ENCODE measurements around the gene SEC24D.
A peak's percentile ranks its signal among the peaks of the same experiment; 100 is the strongest.

The SEC24D gene

DNA sequence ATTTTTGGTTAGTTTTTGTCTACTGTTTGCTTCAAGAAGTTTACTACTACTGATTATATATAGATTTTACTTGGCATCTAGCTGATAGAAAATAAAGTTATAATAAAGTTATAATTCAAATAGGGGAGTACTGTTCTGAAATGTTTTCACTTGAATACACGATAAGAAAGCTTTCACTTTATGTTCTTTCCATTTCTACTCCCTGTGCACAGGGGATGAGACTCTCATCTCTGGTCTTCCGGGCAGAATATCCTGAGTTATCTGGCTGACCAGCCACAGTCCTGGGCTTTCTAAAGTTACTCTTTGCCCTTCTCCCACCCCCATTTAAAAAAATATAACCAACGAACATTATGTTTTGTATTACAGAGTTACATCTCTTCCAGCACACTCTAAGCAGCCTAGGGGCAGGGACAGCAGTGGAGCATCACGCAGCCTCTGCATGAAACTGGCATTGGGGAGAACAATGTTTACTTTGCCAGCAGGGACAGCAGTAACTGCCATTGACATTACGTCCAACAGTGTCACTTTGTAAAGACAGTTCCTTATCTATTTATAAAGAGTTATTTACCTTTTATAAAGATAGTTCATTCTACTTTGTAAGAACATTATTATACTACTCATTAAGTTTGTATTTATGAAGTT lies 86.5 kb downstream of the SEC24D start:
- no peak for DNase-seq

DNA sequence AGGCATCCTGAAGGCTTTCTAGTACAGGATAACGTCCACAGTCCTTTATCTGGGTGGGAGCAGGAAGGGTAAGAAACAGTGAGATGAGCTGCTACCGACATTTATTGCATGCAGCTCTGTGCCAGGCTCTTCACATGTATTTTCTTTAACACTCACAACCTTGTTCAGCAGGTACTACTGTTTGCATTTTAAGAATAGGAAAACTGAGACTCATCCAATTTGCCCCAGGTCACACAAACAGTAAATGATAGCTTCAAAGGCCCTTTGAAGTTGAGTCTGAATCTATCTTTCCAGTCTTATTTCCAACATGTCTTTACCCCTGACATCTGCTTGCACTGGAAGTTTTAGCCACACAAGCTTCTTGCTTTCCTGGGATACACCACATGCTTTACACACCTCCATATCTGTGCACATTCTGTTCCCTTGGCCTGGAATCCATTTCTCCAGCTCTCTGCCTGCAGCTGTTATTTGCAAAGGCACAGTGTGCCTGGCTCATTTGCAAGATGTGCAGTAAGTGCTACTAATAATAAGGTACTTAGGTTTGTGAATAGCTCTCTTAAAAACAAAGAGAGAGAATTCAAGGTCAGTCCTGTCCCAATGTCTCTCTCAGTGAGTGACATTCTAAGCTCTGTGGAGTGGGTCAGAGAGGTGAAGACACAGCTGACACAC lies 89.5 kb downstream of the SEC24D start:
- DNase-seq, result no peak

DNA sequence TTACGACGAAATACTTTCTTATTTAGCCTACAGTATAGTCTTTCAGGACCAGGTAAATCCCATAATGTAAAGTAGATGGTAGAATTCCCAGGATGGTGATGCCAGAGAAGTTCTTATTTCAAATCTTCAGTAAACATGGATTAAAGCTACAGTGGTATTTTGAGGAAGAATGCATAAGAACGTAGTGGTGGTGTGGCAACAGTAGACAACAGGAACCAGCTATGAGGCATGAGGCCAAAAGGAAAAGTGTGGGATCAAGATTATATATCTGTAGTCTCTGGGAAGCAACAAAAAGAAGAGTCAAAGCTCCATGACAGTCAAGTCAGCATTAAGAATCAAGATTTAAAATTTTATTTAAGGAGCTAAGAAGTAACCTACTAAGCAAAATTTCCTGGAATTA lies 90.6 kb downstream of the SEC24D start:
- DNase-seq, result no peak

DNA sequence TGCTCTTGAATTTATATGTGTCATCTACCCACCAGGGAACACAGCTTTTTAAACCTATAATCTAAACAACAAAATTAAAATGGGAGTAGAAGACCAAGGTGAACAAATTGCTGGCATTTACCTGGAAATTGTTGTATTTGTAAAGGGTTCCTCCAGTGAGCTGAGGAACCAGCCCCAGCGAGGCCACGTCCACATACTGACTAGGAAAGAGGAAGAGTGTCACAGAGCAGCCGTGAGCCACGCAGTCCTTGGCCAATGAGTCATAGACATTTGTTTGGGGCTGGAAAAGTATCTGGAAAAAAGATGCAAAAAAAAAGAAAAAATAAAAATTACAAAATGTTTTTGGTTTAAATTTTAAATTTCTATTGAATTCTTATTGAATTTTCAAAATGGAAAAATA lies 92.1 kb downstream of the SEC24D start:
- peak; percentile 55 for DNase-seq

DNA sequence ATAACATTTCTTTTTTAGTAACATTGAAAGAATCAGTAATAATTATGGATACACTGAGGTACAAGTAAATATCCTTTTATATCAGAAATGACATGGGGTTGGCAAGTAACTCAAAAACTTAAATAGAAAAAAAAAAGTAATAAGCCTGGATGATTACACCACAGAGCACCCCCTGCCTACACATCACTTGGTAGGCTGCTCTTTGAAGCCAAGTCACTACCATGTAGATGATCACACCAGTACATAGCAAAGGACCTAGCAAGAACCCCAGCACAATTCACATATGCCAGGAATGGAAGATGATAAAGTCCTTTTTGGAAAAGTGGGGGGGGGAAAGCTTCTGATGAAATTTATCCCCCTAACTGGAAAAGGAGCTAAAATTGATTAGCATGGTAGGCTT lies 93.9 kb downstream of the SEC24D start:
- no peak for DNase-seq

DNA sequence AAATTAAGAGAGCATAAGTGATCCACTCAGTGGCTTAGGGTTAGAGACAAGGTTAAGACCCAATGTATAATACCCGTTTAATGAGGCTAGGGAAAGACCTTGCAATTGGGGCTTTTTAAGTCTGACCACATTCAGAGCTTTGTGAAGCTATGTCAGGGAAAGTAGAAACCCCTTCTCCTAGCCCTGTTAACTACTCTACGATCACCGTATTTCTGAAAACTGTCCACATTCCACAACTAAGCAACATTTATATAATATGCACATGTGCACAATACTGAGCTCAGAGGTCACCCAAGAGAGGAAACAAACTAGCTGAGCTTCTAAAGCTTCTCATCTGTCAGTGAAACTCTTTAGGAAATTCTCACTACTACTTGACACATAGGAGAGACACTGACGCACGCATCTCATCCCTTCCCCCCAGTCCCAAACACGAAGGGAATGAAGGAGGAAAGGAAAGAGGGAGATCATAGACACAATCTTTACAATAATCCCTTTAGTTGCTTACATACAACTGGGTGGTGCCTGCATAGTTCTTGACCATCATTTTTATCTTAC lies 94.5 kb downstream of the SEC24D start:
- no peak for DNase-seq

DNA sequence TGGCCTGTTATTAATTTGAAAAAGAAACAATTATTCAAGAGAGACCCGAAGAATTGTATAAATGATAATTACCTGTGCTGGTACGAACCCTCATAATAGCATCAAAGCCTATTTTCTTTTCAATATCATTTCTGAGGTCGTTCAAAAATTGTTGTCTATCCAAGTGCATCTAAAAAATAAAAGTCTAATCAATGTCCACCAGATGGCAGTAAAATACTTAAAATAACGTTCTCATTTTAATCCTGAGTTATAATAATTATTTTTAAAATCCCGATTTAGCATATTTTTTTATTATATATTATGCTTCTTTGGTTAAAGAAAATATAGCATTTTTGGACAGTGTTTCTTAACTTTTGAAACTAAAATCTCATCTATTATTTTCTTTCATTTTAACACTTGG lies 95.1 kb downstream of the SEC24D start:
- no peak for DNase-seq

DNA sequence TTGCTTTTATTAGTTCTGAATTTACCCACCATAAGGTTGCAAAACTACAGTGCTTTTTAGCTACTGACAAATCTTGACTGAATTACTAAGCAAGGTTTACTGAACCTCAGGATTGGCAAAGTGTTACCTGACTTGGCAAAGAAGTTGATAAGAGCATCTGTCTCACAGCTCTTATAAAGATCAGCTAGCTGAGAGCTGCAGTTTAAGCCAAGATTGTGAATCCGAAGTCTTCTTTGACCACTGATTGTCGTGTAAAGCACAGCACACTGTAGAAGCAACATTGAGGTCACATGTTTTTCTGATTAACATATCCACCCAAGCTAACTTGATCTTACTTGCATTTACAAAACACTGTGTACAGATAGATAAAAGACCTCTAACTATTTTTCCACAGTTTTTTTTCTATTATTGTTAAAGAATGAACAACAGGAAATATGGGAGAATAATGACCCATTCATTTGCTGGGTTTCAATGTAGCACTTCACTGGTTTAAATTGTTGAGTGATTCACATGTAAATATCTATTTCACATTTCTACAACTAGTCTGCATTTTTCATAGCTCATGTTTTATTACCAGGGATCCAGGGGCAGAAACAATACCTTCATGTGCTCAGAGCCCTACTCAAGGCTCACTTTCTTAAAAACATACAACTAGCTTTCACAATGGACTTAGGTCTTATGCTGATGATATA lies 96.8 kb downstream of the SEC24D start:
- DNase-seq, result no peak

DNA sequence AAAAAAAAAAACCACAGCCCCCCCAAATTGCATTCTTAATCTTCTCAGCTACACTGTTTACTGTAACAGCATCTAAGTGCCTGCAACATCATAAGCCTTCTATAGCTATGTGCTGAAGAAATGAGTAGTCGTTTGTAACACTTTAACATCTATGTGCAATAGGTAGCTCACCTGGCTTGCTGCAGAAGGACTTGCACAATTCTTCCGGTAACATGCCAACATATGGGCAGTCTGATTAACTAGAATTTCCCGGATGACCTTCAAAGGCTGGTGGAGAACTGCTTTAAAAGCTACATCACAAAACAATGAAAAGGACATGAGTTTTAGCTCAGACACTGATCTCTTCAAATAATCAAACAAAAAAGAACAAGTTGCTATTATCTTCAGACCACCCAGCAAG lies 97.8 kb downstream of the SEC24D start:
- no peak for DNase-seq

DNA sequence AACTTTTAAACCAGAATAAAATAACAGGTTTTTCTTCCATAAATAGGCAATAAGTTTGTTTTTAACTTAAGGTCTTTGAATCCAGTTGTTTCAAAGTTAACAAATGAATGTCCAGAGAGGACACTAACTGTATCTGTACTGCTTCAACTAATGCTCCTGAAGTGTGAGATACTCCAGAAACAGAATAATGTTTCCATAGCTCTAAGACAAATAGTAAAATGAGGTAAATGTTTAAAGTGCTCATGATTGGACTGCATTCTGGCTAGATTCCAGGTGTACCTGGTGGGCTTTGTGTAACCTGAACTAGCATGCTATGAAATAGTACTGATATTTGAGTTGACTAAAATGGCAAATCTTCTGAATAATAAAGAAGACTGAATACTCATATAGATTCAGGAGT lies 99.0 kb downstream of the SEC24D start:
- DNase-seq, result no peak

DNA sequence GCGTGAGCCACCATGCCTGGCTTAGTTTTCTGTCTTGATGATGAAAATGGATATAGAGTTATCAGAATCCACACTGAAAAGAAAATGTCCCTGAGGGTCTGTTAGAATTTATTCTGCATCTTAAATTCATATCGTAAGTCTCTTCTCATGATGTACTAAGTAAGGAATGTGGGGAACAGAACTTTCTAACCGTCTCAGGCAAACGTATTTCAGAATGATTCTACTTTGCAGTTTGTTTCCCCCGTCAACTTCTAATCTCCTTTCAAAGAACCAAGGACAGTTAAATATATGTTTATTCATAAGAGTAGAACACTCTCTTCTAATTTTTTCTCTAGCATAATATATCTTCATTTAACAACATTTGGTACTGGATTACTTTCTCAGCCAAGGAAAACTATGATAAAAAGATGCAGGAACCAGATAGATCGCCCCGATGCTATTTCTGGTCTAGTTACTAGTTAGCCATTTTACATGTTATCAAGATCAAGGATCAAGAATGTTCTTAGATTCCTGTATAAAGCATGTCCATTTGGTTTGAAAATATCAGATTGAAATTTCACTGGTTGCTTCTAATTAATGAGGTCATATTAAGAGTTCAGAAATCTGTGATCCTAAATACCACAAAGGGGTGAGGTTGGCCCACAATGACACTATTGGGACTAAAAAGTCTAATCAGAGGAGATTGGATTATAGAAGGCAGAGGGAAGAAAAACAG lies 101.3 kb downstream of the SEC24D start:
- DNase-seq, result no peak

DNA sequence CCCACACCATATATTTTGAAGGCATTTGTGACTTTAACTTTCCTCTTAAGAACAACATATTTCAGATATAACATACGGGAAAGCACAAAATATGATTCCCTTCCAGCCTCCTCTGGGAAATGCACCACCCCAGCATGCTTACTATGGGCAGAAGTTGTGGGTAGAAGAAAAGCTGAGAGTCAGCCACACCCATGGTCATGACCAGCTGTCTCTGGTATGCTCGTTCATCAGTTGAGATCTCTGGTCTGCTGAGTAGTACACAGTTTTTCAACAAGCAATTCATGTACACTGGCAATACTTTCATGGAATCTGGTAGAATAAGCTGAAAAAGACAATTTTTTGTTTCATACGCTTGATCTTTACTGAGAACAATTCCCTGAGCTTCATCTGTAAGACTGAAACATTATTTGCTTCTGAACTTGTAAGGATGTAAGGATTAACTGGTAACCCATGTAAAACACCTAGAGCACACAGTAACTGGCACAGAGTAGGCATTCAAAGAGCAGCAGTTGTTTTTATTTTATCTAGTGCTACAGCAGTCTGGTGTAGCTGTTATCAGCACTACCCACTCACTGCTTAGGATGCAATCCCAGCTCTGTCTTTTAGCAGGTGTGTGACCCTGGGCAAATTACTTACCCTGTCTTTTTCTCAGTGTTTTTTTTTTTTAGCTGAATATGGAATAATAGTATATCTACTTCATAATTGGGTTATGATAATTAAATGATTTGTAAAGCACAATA lies 103.2 kb downstream of the SEC24D start:
- DNase-seq, result no peak

DNA sequence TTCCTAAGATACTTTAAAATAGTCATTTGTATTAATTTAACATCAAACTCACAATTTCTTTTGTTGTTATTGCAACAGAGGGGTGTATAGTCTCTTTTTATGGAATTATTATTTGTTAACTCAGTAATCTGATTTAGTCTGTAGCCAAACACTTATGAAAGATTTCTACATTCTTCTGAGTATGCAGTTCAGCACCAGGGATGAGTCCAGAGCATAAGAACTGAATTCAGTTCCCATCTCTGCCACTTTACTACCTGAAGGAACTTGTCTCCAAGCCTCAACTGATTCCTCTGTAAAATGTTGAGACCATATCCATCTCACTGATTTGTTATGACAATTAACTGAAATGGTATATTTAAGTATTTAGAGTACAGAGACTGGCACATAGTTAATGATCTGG lies 105.2 kb downstream of the SEC24D start:
- DNase-seq, result no peak

DNA sequence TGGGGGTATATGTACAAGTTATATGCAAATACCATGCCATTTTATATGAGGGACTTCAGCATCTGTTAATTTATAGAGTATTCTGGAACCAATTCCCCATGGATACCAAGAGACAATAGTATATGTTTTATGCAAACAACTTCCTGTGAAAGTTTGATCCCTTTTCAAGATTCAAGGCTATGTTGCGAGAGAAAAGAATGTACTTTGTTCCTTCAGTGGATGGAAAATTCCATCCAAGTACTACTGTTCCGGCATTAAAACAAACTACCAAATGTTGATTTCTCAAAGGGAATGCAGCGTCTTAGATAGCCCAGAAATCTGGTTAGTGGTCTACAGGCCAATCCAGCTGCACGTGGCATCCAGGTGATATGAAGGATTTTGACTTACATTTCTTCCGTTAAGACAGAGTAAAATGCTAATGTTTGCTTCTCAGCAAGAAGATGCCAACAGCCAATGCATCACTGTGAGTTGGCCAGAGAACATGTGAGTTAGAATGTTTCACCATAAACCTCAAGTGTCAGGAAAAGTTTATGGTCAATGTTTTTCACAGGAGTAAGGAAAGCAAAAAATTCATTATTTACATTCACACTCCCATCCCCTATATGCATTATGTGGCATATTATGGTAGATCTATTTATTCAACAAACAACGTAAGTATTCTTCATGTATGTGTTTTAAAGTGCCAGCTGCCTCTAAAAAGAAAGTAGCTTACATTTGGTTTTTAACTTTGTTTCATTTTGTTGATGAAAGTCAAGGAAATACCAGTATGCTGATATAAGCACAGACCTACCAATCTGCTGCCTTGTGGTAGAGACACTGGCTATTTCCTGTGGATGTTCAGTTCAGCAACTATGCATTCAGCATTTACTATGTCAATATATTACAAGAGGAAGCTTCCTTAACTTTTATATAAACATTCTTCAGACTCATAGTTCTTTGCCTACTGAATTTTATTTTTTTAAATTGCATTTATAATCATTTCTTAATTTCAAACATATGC lies 106.3 kb downstream of the SEC24D start:
- DNase-seq, result no peak

DNA sequence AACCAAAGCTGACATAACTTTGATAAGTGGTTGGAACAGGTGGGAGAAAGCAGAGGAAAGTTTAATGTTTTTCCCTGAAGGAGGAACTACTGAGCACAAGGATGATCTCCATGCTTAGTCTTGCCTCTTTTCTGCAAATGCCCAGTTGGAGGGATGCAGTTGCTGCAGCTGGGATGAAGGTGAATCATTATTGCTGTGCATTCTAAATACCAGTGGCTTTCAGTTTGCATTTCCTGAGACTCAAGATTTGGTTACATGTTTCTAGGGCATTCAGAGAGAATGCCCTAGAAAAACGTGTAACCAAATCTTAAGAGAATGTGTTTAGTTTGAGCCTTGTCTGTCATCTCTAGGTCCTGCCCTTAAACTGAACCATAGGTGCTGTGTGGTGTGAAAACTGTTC lies 108.6 kb downstream of the SEC24D start:
- DNase-seq, result no peak

DNA sequence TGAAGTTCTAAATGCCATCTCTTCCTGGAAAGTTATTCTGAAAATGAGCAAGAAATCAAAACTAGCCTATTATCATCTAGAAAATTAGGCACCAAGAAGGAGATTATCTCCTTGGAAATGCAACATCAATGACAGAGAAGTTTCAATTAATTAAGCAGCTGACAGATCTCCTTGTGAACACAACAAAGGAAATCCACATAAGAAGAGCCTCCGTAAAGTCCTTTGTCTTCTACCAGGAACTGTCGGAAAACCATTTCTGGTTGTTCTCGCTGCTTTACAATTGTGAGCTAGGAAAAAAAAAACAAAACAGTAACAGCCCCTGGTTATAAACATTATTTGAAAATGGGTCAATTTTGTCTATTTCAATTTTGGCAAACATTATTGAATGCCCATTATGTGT lies 112.6 kb downstream of the SEC24D start:
- no peak for DNase-seq

DNA sequence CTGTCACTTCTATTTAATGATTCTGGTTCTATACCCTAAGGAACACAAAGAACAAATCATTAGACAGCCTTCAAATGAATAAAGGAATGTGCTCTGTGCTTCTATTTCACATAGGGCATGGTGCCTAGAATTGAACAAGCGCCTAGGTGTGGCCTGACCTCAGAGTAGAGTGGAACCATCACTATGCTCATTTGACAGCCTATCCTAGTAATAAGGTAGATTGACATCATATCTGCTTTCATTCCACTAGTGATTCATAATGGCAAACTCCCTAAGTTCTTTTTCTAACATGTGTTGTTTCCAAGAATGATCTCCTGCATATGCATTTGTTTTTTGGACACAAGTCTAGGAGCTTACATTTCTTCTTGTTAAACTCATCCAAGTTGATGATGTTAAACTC lies 114.2 kb downstream of the SEC24D start:
- no peak for DNase-seq

DNA sequence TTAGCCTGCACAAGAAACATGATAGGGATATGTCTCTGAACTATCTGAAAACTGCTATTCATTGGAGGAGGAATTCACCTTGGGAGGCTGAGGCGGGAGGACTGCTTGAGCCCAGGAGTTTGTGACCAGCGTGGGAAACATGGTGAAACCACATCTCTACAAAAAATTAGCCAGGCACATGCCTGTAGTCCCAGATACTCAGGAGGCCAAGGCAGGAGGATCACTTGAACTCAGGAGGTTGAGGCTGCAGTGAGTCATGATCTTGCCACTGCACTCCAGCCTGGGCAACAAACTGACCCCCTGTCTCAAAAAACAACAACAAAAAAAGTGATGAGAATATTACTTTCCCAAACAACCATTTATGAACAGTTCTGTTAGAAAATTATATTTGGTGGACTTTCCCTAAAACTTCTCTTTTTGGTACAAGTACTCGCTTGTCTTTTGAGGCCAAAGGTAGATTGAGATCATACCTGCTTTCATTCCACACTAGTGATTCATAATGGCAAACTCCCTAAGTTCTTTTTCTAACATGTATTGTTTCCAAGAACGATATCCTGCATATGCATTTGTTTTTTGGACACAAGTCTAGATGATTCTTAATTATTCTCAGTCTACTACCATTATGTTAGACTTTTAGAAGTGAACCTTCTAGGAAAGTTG lies 117.3 kb downstream of the SEC24D start:
- DNase-seq, result no peak

DNA sequence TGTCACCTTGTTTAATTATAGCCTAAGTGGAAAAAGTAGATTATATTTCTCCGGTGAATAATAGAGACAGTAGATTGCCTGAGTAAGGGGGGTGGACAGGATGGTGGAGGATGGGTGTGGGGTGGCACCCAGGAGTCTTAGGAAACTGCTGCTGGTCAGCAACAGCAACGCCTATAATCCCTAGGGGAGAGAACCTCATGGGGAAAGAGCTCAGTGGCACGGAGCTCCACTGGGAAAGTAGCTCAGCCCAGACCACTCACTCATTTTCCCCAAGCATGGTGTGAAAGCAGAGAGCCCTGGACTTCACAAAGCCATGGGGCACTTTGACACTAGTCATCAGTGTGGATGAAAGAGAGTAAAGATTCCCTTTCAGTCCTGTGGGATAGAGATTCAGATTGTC lies 119.6 kb downstream of the SEC24D start:
- no peak for DNase-seq

DNA sequence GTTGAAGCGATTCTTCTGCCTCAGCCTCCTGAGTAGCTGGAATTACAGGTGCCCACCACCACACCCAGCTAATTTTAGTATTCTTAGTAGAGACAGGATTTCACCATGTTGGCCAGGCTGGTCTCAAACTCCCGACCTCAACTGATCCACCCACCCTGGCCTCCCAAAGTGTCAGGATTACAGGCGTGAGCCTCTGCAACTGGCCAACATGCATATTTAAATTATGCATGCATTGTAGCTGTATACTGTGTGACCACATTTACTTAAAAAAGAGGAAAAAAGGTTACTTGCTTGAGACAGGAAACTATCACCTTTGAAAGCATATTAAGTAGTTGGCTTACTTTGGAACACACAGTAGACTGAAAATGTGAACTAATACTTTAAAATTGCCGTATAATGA lies 121.2 kb downstream of the SEC24D start:
- no peak for DNase-seq

DNA sequence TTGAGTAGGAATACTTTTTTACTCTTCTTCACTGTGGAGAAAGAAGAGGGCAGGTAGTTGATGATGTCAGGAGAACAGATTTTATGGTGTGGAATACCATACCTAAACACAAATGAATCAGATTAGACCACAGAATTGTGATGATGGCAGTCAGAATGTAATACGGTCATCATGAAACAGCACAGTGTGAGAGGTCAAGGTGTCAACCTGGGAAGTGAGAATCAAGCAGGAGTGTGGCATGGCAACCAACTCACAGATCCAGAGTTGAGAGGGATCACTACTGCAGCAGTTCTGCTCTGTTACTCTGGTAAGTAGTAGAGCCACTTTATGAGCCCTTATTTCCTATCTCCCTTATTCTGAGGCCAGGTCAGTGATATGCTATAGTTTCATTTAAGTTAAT lies 123.1 kb downstream of the SEC24D start:
- no peak for DNase-seq
